Smooth muscle cell (in vitro differentiated cells): ENCODE data around the gene EFNA5. TPM values are rescaled to one million over a fixed set of nuclear protein-coding genes. Genes with fewer than 3 reads are reported as not detected.

ENCODE experiments used
- DNase-seq: peaks from one replicate; lab custom pipeline; 2025; ENCODE audit not compliant: unreplicated experiment; lab: John Stamatoyannopoulos, UW
- H2AFZ ChIP-seq: fragments of 200-600 bp; sonication (generic); 2 replicates; pipeline ENCODE4 v1.6.0; 2016; ENCODE audit warnings: antibody characterized with exemption, low read depth, mild to moderate bottlenecking
- H3F3A ChIP-seq: fragments of 200-600 bp; sonication (generic); 2 replicates; pipeline ENCODE4 v1.6.0; 2017; ENCODE audit warnings: antibody characterized with exemption, low read depth
- H3K27ac ChIP-seq: fragments of 200-600 bp; sonication (generic); 2 replicates; pipeline ENCODE4 v1.5.1; 2016; ENCODE audit warnings: low read depth, mild to moderate bottlenecking
- H3K27me3 ChIP-seq: fragments of 200-600 bp; sonication (generic); 2 replicates; pipeline ENCODE4 v1.6.1; 2016; ENCODE audit warnings: low read depth, mild to moderate bottlenecking
- H3K36me3 ChIP-seq: fragments of 200-600 bp; sonication (generic); 2 replicates; pipeline ENCODE4 v1.5.1; 2016; ENCODE audit warnings: low read depth
- H3K4me1 ChIP-seq: fragments of 200-600 bp; sonication (generic); 2 replicates; pipeline ENCODE4 v1.5.1; 2016; ENCODE audit warnings: low read depth
- H3K4me2 ChIP-seq: fragments of 200-600 bp; sonication (generic); 2 replicates; pipeline ENCODE4 v1.6.0; 2016; ENCODE audit warnings: mild to moderate bottlenecking
- H3K4me3 ChIP-seq: fragments of 200-600 bp; sonication (generic); 2 replicates; pipeline ENCODE4 v1.5.1; 2016; ENCODE audit warnings: mild to moderate bottlenecking
- H3K79me2 ChIP-seq: fragments of 200-600 bp; sonication (generic); 2 replicates; pipeline ENCODE4 v1.6.0; 2016; ENCODE audit warnings: low read depth, mild to moderate bottlenecking
- H3K9ac ChIP-seq: fragments of 200-600 bp; sonication (generic); 2 replicates; pipeline ENCODE4 v1.6.0; 2016; ENCODE audit warnings: low read depth
- H3K9me3 ChIP-seq: fragments of 200-600 bp; sonication (generic); replicated peaks from 2 replicates; pipeline ENCODE4 v1.5.1; 2016; ENCODE audit warnings: low read depth
- H4K20me1 ChIP-seq: fragments of 200-600 bp; sonication (generic); 2 replicates; pipeline ENCODE4 v1.6.0; 2016; ENCODE audit warnings: low read depth
- WGBS: methylation state at CpG from one replicate; pipeline ENCODE4 v1.1.7; 2016; ENCODE audit warnings: low lambda C conversion rate; 5-methylcytosine and 5-hydroxymethylcytosine counted together
- polyA plus RNA-seq: library from polyadenylated mRNA; unstranded; fragments of >200 nt; fragmentation: Nextera tagmentation; extraction: Ambion mirVana; gene quantifications from 2 replicates; pipeline ENCODE4 v1.2.1, GENCODE V29; 2016
- total RNA-seq: library from RNA; depleted of rRNA; stranded (reverse); fragments of >200 nt; gene quantifications from 2 replicates; pipeline ENCODE4 v1.2.3, GENCODE V29; 2014
- TF ChIP-seq, protein P1 (sequence below): fragments of 200-600 bp; sonication (generic); IDR thresholded peaks from 2 replicates; pipeline ENCODE4 v1.5.1; 2017; ENCODE audit warnings: borderline replicate concordance, mild to moderate bottlenecking, antibody characterized with exemption; ENCODE audit not compliant: insufficient read depth, poor library complexity, severe bottlenecking

The EFNA5 gene
- total and polyA plus RNA-seq, 2 experiments from 2014 or later = 0.32 to 8.8 TPM

DNA sequence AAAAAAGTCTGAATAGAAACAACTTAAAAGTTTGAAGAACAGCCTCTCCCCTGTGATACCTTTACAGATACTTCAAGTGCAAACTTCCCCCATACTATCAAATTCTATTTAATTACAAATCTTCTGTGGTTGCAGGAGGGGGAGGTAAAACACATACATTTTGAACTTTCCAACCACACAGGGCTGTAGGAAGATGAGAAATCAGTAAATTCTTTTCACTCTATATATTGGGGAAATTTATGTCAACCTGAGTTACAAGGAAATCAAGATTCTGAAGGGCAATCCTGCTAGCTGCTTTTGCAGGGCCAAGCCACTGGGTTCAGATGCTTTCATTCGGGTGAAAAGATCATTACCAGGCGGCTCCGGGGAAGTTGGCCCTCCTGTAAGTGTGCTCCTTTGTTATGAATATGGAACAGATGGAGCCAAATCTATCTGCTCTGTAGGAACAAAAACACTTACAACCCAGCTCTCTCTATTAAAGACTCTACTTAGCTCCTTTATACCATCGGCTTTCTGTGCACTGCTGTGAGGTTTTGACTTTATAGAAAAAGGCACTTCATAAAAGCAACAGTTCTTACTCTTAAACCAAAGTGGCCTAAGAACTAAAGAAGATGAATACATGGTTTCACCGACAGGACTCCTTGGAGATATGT, 269.1 kb downstream of the EFNA5 start:
- H3K9ac ChIP-seq = no peak overlapping the region
- H4K20me1 ChIP-seq = no peaks in the 10 kb centered on the region
- H3K4me2 ChIP-seq = no peak overlapping the region
- no peak for DNase-seq
- H3K4me1 ChIP-seq = peaks cover 20% of the 10 kb centered on the region
- H3K27ac ChIP-seq = no peak overlapping the region
- no peak overlapping the region for H2AFZ ChIP-seq
- WGBS = 55% methylated on average over 5 of the region's 5 CpGs
- no peak overlapping the region for H3K4me3 ChIP-seq
- TF ChIP-seq, protein P1, sequence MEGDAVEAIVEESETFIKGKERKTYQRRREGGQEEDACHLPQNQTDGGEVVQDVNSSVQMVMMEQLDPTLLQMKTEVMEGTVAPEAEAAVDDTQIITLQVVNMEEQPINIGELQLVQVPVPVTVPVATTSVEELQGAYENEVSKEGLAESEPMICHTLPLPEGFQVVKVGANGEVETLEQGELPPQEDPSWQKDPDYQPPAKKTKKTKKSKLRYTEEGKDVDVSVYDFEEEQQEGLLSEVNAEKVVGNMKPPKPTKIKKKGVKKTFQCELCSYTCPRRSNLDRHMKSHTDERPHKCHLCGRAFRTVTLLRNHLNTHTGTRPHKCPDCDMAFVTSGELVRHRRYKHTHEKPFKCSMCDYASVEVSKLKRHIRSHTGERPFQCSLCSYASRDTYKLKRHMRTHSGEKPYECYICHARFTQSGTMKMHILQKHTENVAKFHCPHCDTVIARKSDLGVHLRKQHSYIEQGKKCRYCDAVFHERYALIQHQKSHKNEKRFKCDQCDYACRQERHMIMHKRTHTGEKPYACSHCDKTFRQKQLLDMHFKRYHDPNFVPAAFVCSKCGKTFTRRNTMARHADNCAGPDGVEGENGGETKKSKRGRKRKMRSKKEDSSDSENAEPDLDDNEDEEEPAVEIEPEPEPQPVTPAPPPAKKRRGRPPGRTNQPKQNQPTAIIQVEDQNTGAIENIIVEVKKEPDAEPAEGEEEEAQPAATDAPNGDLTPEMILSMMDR = no peak
- H3K27me3 ChIP-seq = no peaks in the 10 kb centered on the region
- no peaks in the 10 kb centered on the region for H3K9me3 ChIP-seq
- no peaks in the 10 kb centered on the region for H3K36me3 ChIP-seq
- no peaks in the 10 kb centered on the region for H3F3A ChIP-seq
- H3K79me2 ChIP-seq = no peaks in the 10 kb centered on the region

DNA sequence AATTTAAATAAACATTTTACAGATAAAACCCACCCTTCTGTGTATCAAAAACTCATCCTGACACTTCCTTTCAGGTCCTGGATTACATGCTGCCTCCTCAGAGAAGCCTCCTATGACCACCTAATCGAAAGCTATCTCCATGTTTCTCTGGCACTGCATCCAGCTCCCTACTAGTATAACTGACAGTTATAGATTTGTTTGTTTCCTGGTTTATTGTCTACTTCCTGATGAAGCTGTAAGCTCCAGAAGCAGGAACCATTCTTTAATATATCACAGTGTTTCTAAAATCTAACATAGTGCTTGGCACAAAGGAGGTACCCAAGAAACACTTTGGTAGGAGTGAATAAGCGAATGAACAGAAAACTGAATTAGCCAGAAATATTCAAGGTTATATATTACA, 270.4 kb downstream of the EFNA5 start:
- Histone ChIP-seq H3K79me2 (no peaks in the 10 kb centered on the region), H2AFZ (no peak overlapping the region), H3K27me3 (no peaks in the 10 kb centered on the region), H3K9ac (no peak overlapping the region), H3K4me2 (no peak overlapping the region), H3K27ac (no peak overlapping the region), H4K20me1 (no peaks in the 10 kb centered on the region), H3K4me3 (no peak overlapping the region), H3K36me3 (no peaks in the 10 kb centered on the region), H3K4me1 (peaks cover 30% of the 10 kb centered on the region), H3K9me3 (no peaks in the 10 kb centered on the region), H3F3A (no peaks in the 10 kb centered on the region)
- DNase-seq = no peak
- TF ChIP-seq, protein P1 = no peak
- 87% methylated on average over 2 of the region's 2 CpGs for WGBS

DNA sequence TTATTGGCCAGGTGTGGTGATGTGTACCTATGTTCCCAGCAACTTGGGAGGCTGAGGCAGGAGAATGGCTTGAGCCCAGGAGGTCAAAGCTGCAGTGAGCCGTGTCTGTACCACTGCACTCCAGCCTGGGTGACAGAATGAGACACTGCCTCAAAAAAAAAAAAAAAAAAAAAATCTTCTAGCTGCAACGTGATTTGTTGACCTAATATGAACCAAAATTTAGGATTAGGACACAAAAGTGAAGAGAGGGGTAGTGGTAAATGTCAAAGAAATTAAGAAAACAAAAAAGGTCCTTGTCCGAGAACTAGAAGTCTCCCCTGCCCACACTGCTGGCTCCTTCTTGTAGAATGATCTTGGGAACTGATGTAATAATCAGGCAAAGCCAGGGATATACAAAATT, 272.0 kb downstream of the EFNA5 start:
- Histone ChIP-seq H3K79me2 (no peaks in the 10 kb centered on the region), H3K4me2 (no peak overlapping the region), H3K36me3 (no peaks in the 10 kb centered on the region), H3K4me1 (peaks cover 22% of the 10 kb centered on the region), H3K9ac (no peak overlapping the region), H2AFZ (no peak overlapping the region), H3K27ac (no peak overlapping the region), H3K27me3 (no peaks in the 10 kb centered on the region), H3F3A (no peaks in the 10 kb centered on the region), H3K9me3 (no peaks in the 10 kb centered on the region), H4K20me1 (no peaks in the 10 kb centered on the region), H3K4me3 (no peak overlapping the region)
- WGBS = 85% methylated on average over 3 of the region's 3 CpGs
- DNase-seq = no peak
- TF ChIP-seq, protein P1 = no peak

DNA sequence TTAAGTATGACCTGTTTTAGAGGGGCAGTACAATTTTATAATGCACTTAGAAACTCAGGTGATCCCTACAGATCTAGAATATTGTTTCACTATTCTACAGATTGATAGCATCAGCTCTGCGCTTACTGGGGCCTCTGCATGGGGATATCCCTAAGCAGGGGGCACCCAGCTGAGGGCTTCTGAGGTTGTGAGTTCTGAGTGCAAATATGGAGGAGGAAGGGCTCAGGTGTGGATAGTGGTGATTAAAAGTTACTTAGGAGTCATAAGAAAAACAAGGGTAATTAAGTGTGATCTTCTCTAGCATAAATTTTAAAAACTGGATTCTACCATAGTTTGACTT, 274.4 kb downstream of the EFNA5 start:
- Histone ChIP-seq H3K79me2 (no peaks in the 10 kb centered on the region), H3K4me2 (no peak overlapping the region), H3K36me3 (no peaks in the 10 kb centered on the region), H3K27ac (no peak overlapping the region), H3K9ac (no peak overlapping the region), H3K27me3 (no peaks in the 10 kb centered on the region), H2AFZ (no peak overlapping the region), H3K4me1 (peaks cover 15% of the 10 kb centered on the region), H3K9me3 (no peaks in the 10 kb centered on the region), H4K20me1 (no peaks in the 10 kb centered on the region), H3K4me3 (no peak overlapping the region), H3F3A (no peaks in the 10 kb centered on the region)
- no peak for DNase-seq
- 95% methylated on average over 1 of the region's 1 CpG for WGBS
- TF ChIP-seq, protein P1 = no peak
